ENCODE measurements around the gene TTBK1.

Gene TTBK1

GRCh38 chr6:43229803-43230620 is 13.3 kb upstream of the TTBK1 start:
- H3K4me3 ChIP-seq (ENCODE audit: low read length): no peak overlapping the region
- no peak for DNase-seq (ENCODE audit: low read depth)
- TF ChIP-seq CTCF (IDR thresholded peaks at IDR 0.05; ENCODE audit: insufficient read depth, low read depth, low read length, missing control alignments): no peak

GRCh38 chr6:43231053-43231452 is 12.2 kb upstream of the TTBK1 start:
- no peak for TF ChIP-seq CTCF (IDR thresholded peaks at IDR 0.05; ENCODE audit: insufficient read depth, low read depth, low read length, missing control alignments)
- DNase-seq (ENCODE audit: low read depth): no peak
- H3K4me3 ChIP-seq (ENCODE audit: low read length): no peak overlapping the region

GRCh38 chr6:43231735-43232450 is 11.4 kb upstream of the TTBK1 start:
- no peak for DNase-seq (ENCODE audit: low read depth)
- TF ChIP-seq CTCF (IDR thresholded peaks at IDR 0.05; ENCODE audit: insufficient read depth, low read depth, low read length, missing control alignments): no peak
- H3K4me3 ChIP-seq (ENCODE audit: low read length): no peak overlapping the region

- DNase-seq (ENCODE audit: low read depth): no peak
- H3K4me3 ChIP-seq (ENCODE audit: low read length): no peak overlapping the region
- TF ChIP-seq CTCF (IDR thresholded peaks at IDR 0.05; ENCODE audit: insufficient read depth, low read depth, low read length, missing control alignments): no peak
These were observed 7.4 kb upstream of the TTBK1 start for GRCh38 chr6:43235841-43236240.

- no peak for TF ChIP-seq CTCF (IDR thresholded peaks at IDR 0.05; ENCODE audit: insufficient read depth, low read depth, low read length, missing control alignments)
- no peak overlapping the region for H3K4me3 ChIP-seq (ENCODE audit: low read length)
- DNase-seq (ENCODE audit: low read depth): no peak
These were observed 4.2 kb upstream of the TTBK1 start for GRCh38 chr6:43239054-43239453.

- no peak for TF ChIP-seq CTCF (IDR thresholded peaks at IDR 0.05; ENCODE audit: insufficient read depth, low read depth, low read length, missing control alignments)
- no peak for DNase-seq (ENCODE audit: low read depth)
- H3K4me3 ChIP-seq (ENCODE audit: low read length): no peak overlapping the region
These were observed 2.3 kb upstream of the TTBK1 start for GRCh38 chr6:43240950-43241349.

Measured in epithelial cell of esophagus (primary cell).